IPS DF 6.9 (cell line): Measurements from ENCODE around the gene FBP2.

ENCODE experiments used
- DNase-seq: peaks from one replicate; pipeline ENCODE4 v3.0.0-alpha.2; 2013; ENCODE audit warnings: low read depth, low spot score
- H3K27ac ChIP-seq: one replicate; pipeline ENCODE4 v1.5.1; 2013; ENCODE audit warnings: low read length, control low read depth
- H3K27me3 ChIP-seq: 2 replicates; pipeline ENCODE4 v1.6.1; 2013; ENCODE audit warnings: mild to moderate bottlenecking, low read length; ENCODE audit not compliant: control insufficient read depth, insufficient read depth
- H3K36me3 ChIP-seq: 2 replicates; pipeline ENCODE4 v1.6.1; 2013; ENCODE audit warnings: low read length; ENCODE audit not compliant: control insufficient read depth, insufficient read depth
- H3K4me1 ChIP-seq: 2 replicates; pipeline ENCODE4 v1.6.1; 2013; ENCODE audit warnings: low read length; ENCODE audit not compliant: control insufficient read depth, insufficient read depth
- H3K4me3 ChIP-seq: 2 replicates; pipeline ENCODE4 v1.5.1; 2013; ENCODE audit warnings: mild to moderate bottlenecking, low read length
- H3K9me3 ChIP-seq: 2 replicates; pipeline ENCODE4 v1.6.1; 2013; ENCODE audit warnings: low read length, inconsistent platforms; ENCODE audit not compliant: control insufficient read depth, insufficient read depth
- WGBS: extraction: QIAGEN DNeasy Blood & Tissue Kit; methylation state at CpG from one replicate; pipeline ENCODE4 v1.1.7; 2013; ENCODE audit warnings: mixed read lengths, missing lambda C conversion rate; ENCODE audit not compliant: insufficient read length, insufficient coverage; 5-methylcytosine and 5-hydroxymethylcytosine counted together

FBP2 gene

DNA sequence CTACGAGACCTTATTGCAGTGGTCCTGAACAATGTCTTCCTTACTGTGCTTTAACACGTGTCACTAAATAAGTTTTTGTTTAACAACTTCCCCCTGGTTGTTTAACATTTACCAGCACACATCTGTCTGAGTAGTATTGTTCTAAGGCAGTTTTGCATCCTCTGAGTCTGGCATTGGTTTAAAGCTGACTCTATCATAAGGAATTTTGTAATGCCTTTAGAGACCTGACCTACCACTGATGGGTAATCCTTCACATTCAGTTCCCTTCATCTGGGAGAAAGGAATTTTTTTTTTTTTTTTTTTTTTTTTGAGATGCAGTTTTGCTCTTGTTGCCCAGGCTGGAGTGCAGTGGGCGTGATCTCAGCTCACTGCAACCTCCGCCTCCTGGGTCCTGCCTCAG lies 58.7 kb downstream of the FBP2 start:
- H3K27ac ChIP-seq = no peak overlapping the region
- DNase-seq = no peak
- H3K27me3 ChIP-seq = no peaks in the 10 kb centered on the region
- no peaks in the 10 kb centered on the region for H3K36me3 ChIP-seq
- no CpG with 5 or more reads among the region's 4 CpGs for WGBS
- no peak overlapping the region for H3K4me3 ChIP-seq
- H3K4me1 ChIP-seq = no peaks in the 10 kb centered on the region
- H3K9me3 ChIP-seq = no peaks in the 10 kb centered on the region

DNA sequence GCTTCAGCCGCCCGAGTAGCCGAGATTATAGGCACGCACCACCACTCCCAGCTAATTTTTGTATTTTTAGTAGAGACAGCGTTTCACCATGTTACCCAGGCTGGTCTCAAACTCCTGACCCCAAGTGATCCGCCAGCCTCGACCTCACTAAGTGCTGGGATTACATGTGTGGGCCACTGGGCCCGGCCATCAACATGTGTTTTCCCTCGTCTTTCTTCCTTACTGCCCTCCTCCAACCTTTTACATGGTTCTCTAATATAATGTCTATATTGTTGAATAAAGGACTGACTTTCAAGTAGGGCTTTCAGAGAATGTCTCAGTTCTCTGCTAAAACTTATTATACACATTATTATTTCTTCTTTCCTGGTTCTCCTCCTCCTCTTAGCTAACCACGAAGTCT lies 60.0 kb downstream of the FBP2 start:
- Histone ChIP-seq H3K4me3 (no peak overlapping the region), H3K4me1 (no peaks in the 10 kb centered on the region), H3K9me3 (no peaks in the 10 kb centered on the region), H3K36me3 (no peaks in the 10 kb centered on the region), H3K27me3 (no peaks in the 10 kb centered on the region), H3K27ac (no peak overlapping the region)
- WGBS = no CpG with 5 or more reads among the region's 10 CpGs
- no peak for DNase-seq

DNA sequence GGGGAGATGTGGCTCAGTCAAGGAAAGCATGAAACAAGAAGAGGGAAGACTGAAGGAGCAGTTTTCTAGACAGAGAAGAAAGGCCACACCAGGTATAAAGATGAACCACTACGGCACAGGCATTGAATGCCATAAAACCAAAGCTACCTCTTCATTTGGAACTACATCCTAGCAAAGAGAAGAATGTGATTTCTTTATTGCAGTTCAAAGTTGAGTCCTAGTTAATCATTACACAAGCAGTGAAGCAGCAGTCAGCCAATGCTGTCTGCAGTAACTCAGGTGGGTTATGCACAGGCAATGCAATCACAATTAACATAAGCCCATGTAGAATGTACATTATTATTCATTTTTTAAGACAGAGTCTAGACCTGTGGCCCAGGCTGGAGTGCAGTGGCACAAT lies 60.5 kb downstream of the FBP2 start:
- H3K4me3 ChIP-seq = no peak overlapping the region
- H3K27ac ChIP-seq = no peak overlapping the region
- no peaks in the 10 kb centered on the region for H3K4me1 ChIP-seq
- WGBS = no CpG with 5 or more reads among the region's 1 CpG
- no peaks in the 10 kb centered on the region for H3K27me3 ChIP-seq
- H3K9me3 ChIP-seq = no peaks in the 10 kb centered on the region
- no peak for DNase-seq
- H3K36me3 ChIP-seq = no peaks in the 10 kb centered on the region

DNA sequence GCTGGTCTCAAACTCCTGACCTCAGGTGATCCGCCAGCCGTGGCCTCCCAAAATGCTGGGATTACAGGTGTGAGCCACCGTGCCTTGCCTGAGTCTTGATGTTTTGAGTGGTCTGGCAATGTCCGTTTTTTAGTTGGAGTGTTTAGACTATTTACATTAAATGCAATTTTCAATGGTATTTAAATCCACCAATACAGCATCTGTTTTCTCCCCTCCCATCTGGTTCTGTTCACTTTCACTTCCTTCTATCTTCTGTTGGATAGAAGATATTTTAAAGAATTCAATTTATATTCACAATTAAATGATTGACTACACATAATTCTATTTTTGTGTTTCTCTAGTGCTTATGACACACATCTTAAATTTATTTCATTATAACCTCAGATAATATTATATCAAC lies 64.7 kb downstream of the FBP2 start:
- Histone ChIP-seq H3K9me3 (no peaks in the 10 kb centered on the region), H3K27me3 (no peaks in the 10 kb centered on the region), H3K4me1 (no peaks in the 10 kb centered on the region), H3K4me3 (no peak overlapping the region), H3K27ac (no peak overlapping the region), H3K36me3 (no peaks in the 10 kb centered on the region)
- no peak for DNase-seq
- no CpG with 5 or more reads among the region's 4 CpGs for whole genome bisulfite sequencing

DNA sequence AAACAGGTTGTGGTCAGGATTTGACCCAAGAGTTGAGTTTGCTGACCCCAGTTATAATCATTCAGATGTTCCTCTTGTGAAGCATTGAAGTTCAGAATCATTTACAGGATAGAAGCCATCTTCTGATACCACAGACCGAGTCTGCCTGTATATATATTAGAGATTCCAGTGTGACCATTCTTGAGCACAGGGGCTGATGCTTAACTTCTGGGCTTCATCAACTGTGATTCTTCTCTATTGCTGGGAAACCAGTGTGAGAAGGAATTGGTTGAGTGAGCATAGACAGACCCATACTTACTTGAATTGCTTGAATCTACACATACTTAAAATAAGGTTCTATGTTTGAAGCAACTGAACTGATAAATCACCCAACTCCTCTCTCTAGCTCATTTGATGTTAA lies 66.7 kb downstream of the FBP2 start:
- no CpG with 5 or more reads among the region's 1 CpG for WGBS
- Histone ChIP-seq H3K9me3 (no peaks in the 10 kb centered on the region), H3K4me1 (no peaks in the 10 kb centered on the region), H3K27ac (no peak overlapping the region), H3K4me3 (no peak overlapping the region), H3K27me3 (no peaks in the 10 kb centered on the region), H3K36me3 (no peaks in the 10 kb centered on the region)
- no peak for DNase-seq

DNA sequence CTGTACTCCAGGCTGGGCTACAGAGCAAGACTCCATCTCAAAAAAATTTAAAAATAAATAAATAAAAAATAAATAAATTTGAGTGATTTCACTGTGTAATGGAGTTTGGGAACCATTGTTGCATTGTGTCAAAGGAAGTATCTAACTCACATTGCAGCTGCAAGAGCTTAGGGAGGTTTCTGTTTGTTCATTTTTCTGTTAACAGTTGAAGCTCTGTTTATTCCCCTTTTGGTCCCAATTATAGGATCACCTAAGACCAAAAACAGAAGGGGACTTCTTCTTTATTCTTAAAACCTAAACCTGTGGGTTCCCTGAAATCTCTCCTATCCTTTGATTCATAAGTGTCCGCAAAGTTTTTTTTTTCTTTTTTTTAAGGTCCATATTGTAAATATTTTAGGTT lies 67.4 kb downstream of the FBP2 start:
- no peaks in the 10 kb centered on the region for H3K9me3 ChIP-seq
- H3K27me3 ChIP-seq = no peaks in the 10 kb centered on the region
- DNase-seq = no peak
- H3K27ac ChIP-seq = no peak overlapping the region
- H3K4me3 ChIP-seq = no peak overlapping the region
- no CpG with 5 or more reads among the region's 1 CpG for WGBS
- no peaks in the 10 kb centered on the region for H3K36me3 ChIP-seq
- no peaks in the 10 kb centered on the region for H3K4me1 ChIP-seq

DNA sequence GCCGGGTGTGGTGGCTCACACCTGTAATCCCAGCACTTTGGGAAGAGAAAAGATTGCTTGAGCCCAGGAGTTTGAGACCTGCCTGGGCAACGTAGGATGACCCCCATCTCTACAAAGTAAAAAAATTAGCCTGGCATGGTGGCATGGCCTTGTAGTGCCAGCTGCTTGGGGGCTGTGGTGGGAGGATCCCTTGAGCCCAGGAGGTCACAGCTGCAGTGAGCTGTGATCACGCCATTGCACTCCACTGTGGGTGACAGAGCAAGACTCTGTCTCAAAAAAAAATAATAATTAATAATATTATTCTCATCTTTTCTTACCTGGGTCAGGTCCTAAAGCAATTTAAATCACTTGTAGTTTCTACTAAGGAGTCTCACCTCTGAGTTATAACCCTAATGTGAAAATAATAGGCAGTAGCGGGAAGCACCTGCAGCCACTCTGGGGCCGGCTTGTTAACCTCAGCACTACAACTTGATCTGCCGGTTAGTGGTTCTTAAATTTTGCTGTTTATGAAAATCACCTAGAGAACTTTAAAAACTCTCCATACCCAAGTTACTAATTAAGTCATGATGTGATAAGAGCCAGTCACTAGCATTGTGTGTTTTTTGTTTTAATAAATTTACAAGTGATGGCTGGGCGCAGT lies 68.1 kb downstream of the FBP2 start:
- Histone ChIP-seq H3K9me3 (no peaks in the 10 kb centered on the region), H3K27ac (no peak overlapping the region), H3K4me3 (no peak overlapping the region), H3K4me1 (no peaks in the 10 kb centered on the region), H3K36me3 (no peaks in the 10 kb centered on the region), H3K27me3 (no peaks in the 10 kb centered on the region)
- no CpG with 5 or more reads among the region's 7 CpGs for WGBS
- DNase-seq = no peak

DNA sequence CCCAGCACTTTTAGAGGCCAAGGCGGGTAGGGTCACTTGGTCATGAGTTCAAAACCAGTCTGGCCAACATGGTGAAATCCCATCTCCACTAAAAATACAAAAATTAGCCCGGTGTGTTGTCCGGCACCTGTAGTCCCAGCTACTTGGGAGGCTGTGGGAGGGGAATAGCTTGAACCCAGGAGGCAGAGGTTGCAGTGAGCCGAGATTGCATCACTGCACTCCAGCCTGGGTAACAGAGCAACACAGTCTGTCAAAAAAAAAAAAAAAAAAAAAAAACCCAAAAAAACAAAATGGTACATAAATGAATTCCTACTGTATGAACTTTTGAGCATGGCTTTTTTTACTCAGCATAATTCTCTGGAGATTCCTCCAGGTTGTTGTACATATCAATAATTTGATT lies 76.4 kb downstream of the FBP2 start:
- no peaks in the 10 kb centered on the region for H3K9me3 ChIP-seq
- no peaks in the 10 kb centered on the region for H3K4me1 ChIP-seq
- WGBS = no CpG with 5 or more reads among the region's 4 CpGs
- no peak overlapping the region for H3K4me3 ChIP-seq
- no peak for DNase-seq
- H3K27me3 ChIP-seq = no peaks in the 10 kb centered on the region
- H3K27ac ChIP-seq = no peak overlapping the region
- H3K36me3 ChIP-seq = no peaks in the 10 kb centered on the region

DNA sequence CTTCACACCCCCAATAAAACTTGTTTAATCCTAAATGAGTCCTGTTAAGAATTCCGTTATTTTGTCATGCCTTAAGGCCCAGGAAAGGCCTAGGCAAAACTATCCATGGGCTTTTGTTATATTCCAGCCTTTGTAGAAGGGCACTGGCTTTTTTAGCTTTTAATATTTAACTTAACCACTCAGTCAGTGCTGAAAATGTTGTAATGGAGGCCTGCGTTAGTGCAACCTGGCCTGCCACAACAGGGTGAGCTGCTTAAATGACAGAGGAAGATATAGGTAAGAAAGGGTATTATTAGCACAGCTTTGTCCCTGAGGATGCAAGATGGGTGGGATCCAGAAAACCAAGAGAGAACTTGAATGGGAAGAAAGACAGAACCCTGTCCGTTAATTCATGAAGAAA lies 78.9 kb downstream of the FBP2 start:
- WGBS = no CpG with 5 or more reads among the region's 3 CpGs
- Histone ChIP-seq H3K4me3 (no peak overlapping the region), H3K36me3 (no peaks in the 10 kb centered on the region), H3K4me1 (no peaks in the 10 kb centered on the region), H3K27me3 (no peaks in the 10 kb centered on the region), H3K27ac (no peak overlapping the region), H3K9me3 (no peaks in the 10 kb centered on the region)
- no peak for DNase-seq

DNA sequence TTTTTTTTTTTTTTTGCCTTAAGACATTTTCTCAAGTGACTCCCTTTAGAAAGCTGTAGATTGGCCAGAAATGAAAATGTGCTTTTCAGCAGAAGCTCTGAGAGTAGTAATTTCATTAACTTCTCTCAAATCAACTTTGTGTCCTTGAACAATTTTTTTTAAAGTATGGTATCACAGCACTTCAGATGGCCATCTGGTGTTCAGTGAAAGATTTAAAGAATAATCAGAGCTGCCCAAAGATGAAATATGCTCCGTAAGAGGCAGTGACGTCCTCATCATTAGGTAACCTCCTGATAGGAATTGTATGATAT lies 81.7 kb downstream of the FBP2 start:
- Histone ChIP-seq H3K27ac (no peak overlapping the region), H3K36me3 (no peaks in the 10 kb centered on the region), H3K4me1 (no peaks in the 10 kb centered on the region), H3K4me3 (no peak overlapping the region), H3K27me3 (no peaks in the 10 kb centered on the region), H3K9me3 (no peaks in the 10 kb centered on the region)
- no peak for DNase-seq
- WGBS = no CpG with 5 or more reads among the region's 2 CpGs

DNA sequence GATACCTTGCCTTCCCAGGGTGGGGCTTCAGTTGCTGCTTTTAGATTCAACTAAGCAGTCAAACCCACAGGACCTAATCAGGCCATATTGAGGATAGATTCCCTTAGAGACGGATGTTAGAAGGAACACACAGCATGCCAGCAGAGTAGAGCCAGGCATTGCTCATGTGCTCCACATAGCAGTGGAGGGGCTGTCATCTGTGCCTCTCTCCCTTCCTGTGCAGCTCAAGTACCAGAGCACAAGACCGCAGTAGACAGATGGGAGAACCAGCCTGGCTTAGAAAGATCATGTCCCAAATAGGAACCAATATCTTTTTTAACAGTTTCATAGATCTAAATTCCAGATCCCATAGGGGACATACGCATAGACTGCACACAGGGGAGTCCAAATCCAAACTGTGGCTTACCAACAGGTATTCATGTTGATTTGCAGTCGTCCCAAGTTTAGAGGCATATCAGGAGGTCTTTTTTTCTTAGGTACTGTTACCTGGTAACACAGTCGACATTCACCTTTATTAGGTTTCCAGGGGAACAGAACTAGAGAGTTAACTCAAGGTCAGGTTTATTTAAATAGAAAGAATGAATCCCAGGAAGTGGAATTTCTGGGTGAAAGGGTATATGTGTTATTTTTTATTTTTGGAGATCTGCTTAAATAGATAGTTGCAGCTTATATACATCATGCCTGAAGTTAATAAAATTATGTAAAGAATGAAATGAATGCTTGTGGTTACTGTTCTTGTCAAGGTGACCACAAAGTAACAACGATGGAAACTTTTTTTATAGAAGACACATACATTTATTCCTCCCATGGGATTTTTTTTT lies 82.3 kb downstream of the FBP2 start:
- Histone ChIP-seq H3K4me3 (no peak overlapping the region), H3K9me3 (no peaks in the 10 kb centered on the region), H3K27me3 (no peaks in the 10 kb centered on the region), H3K4me1 (no peaks in the 10 kb centered on the region), H3K27ac (no peak overlapping the region), H3K36me3 (no peaks in the 10 kb centered on the region)
- no peak for DNase-seq
- no CpG with 5 or more reads among the region's 6 CpGs for WGBS
